ENCODE data around the gene GATA5.

The GATA5 gene

GRCh38 chr20:62519826-62520225, 44.0 kb upstream of the GATA5 start:
- TF ChIP-seq, protein P1, sequence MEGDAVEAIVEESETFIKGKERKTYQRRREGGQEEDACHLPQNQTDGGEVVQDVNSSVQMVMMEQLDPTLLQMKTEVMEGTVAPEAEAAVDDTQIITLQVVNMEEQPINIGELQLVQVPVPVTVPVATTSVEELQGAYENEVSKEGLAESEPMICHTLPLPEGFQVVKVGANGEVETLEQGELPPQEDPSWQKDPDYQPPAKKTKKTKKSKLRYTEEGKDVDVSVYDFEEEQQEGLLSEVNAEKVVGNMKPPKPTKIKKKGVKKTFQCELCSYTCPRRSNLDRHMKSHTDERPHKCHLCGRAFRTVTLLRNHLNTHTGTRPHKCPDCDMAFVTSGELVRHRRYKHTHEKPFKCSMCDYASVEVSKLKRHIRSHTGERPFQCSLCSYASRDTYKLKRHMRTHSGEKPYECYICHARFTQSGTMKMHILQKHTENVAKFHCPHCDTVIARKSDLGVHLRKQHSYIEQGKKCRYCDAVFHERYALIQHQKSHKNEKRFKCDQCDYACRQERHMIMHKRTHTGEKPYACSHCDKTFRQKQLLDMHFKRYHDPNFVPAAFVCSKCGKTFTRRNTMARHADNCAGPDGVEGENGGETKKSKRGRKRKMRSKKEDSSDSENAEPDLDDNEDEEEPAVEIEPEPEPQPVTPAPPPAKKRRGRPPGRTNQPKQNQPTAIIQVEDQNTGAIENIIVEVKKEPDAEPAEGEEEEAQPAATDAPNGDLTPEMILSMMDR (IDR thresholded peaks at IDR 0.05; ENCODE audit: low read depth, low read length), result no peak
- Histone ChIP-seq H3K4me1 (no peaks in the 10 kb centered on the region), H3K27me3 (no peaks in the 10 kb centered on the region), H3K4me3 (ENCODE audit: low read depth, low read length) (no peak overlapping the region), H3K36me3 (no peaks in the 10 kb centered on the region), H3K9me3 (no peaks in the 10 kb centered on the region)
- no peak for DNase-seq

GRCh38 chr20:62518911-62519310, 43.1 kb upstream of the GATA5 start:
- Histone ChIP-seq H3K4me1 (no peaks in the 10 kb centered on the region), H3K36me3 (no peaks in the 10 kb centered on the region), H3K27me3 (no peaks in the 10 kb centered on the region), H3K9me3 (no peaks in the 10 kb centered on the region), H3K4me3 (ENCODE audit: low read depth, low read length) (no peak overlapping the region)
- DNase-seq, result no peak
- TF ChIP-seq, protein P1 (IDR thresholded peaks at IDR 0.05; ENCODE audit: low read depth, low read length), result no peak

DNA sequence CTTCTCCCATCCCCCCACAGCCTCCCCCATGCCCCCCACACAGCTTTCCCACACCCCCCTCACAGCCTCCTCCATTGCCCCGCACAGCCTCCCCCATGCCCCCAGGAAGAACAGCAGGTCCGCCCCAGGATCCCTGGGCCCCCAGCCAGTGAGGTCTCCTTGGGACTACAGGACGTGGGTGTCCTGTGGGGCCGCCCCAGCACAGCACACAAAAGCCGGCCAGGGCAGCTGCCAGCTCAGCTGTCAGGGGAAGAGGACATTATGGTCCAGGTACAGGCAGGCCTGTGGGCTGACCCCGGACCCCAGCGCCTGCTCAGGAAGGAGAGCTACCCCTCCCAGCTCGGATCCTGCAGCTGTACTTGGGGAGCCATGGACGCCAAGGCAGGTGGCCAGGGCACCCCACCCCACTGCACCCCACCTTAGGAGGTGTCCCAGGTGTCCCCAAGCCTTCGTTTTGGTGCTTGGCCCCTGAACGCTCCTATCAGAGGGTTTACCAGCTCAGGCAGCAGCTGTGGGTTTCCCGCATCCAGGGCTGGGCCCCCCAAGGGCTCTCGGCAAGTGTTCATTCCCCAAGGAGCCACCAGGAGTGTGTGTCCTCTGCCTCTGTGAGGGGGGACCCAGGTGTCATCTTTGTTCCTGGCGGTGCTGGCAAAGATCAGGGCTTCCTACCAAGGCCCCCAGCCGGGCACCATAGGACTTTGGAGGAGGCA, 42.3 kb upstream of the GATA5 start:
- no peak overlapping the region for H3K4me3 ChIP-seq (ENCODE audit: low read depth, low read length)
- H3K27me3 ChIP-seq, result no peaks in the 10 kb centered on the region
- TF ChIP-seq, protein P1 (IDR thresholded peaks at IDR 0.05; ENCODE audit: low read depth, low read length), result no peak
- H3K4me1 ChIP-seq, result no peaks in the 10 kb centered on the region
- H3K9me3 ChIP-seq, result no peaks in the 10 kb centered on the region
- H3K36me3 ChIP-seq, result no peaks in the 10 kb centered on the region
- DNase-seq, result no peak

GRCh38 chr20:62517168-62517567, 41.4 kb upstream of the GATA5 start:
- no peak for DNase-seq
- Histone ChIP-seq H3K4me3 (ENCODE audit: low read depth, low read length) (no peak overlapping the region), H3K9me3 (no peaks in the 10 kb centered on the region), H3K4me1 (no peaks in the 10 kb centered on the region), H3K36me3 (no peaks in the 10 kb centered on the region), H3K27me3 (no peaks in the 10 kb centered on the region)
- TF ChIP-seq, protein P1 (IDR thresholded peaks at IDR 0.05; ENCODE audit: low read depth, low read length), result no peak

DNA sequence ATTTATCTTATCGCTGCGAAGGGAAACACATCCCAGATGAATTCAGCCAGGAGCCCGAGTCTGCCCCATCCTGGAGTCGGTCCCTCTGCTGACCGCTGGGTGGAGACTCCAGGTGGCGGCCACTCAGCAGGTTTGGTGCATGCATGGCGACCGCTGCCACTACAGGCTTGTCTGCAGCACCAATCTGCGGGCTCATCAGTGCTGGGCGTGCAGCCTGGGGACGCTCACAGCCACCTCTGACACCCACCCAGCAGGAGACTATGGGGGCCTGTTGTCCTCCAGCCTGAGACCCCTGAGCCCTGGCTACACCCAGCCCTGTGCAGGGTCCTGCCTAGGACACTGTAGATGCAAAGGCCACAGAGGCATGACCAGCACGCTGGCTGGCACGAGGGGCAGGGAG, 40.5 kb upstream of the GATA5 start:
- no peaks in the 10 kb centered on the region for H3K4me1 ChIP-seq
- no peak overlapping the region for H3K4me3 ChIP-seq (ENCODE audit: low read depth, low read length)
- DNase-seq, result peak; percentile 50
- H3K9me3 ChIP-seq, result no peaks in the 10 kb centered on the region
- TF ChIP-seq, protein P1 (IDR thresholded peaks at IDR 0.05; ENCODE audit: low read depth, low read length), result peak; percentile 34
- no peaks in the 10 kb centered on the region for H3K27me3 ChIP-seq
- no peaks in the 10 kb centered on the region for H3K36me3 ChIP-seq

DNA sequence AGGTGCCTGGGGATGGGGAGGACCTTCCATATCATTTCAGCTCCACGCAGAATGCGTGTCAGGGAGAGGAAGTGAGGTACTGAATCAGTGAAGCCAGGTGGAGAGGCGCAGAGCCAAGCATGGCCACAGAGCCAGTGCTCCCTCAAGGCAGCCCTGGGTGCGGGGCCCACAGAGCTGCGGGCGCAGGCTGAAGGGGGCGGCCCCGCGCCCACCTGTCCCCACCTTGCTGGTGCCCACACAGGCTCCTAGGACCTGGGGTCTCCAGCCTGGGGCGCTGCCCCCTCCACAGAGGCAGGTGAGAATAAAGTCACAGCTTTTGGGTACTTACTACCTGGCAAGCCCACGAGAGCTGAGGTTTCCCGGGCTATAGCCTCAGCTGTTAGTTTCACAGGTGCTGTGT, 40.0 kb upstream of the GATA5 start:
- Histone ChIP-seq H3K27me3 (no peaks in the 10 kb centered on the region), H3K9me3 (no peaks in the 10 kb centered on the region), H3K36me3 (no peaks in the 10 kb centered on the region), H3K4me3 (ENCODE audit: low read depth, low read length) (no peak overlapping the region), H3K4me1 (no peaks in the 10 kb centered on the region)
- TF ChIP-seq, protein P1 (IDR thresholded peaks at IDR 0.05; ENCODE audit: low read depth, low read length), result no peak
- DNase-seq, result no peak
